ENCODE results near the gene MDC1.

Gene MDC1

DNA sequence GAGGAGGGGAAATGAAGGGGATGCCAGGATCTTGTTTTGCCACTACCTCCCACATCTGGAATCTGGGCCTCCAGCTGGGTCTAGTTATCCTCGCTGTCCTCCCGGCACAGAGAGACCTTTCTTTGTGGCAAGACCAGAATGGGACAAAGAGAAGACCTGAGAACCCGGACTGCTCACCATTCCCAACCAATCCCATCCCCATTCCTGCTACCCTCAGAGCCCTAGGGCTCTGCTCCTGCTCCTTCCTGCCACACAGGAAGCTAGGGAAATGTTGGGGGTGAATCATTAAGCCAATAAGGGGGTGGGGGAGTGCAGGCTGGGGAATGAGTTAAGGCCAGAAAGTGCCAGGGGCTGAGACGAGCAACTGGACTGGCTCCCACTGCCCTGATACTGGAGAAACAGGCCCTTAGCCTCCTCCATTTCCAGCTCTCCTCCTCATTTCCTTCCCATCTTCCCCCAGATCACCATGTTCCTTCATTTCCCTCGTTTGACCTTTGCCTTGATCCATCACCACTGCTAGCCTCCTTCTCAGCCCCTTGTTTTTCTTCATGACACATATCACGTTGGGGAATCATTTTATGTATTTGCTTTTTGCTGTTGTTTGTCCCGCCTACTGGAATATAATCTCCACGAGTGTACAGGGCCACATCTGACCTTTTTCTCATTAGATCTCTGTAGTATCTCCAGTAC lies 31.9 kb upstream of the MDC1 start:
- peak; percentile 48 for DNase-seq

- DNase-seq: no peak
These were observed 31.1 kb upstream of the MDC1 start for GRCh38 chr6:30747902-30748769.

DNA sequence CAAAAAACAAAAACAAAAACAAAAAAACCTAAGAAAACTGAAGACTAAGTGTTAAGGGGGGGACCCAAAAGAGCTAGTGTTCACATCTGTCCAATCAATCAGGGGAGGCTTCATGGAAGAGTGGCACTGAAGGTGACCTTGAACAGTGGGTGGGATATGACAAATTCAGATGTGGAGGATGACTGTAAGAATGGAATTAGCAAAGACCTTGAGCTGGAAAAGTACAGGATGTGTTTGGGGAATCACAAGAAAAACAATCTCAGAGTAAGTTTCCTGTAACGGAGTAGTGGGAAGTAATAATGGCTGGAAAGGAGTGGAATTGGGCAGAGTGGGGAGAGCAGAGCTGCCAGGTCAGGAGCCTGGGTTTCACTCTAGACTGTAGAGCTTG lies 30.2 kb upstream of the MDC1 start:
- DNase-seq: no peak

GRCh38 chr6:30744054-30744805 lies 27.1 kb upstream of the MDC1 start, which contains the start of gene IER3:
Gene IER3, minus strand, starts transcription at chr6:30744547. Its CDS starts 29 bp downstream, at chr6:30744518.
- peak; percentile 96 for DNase-seq

DNA sequence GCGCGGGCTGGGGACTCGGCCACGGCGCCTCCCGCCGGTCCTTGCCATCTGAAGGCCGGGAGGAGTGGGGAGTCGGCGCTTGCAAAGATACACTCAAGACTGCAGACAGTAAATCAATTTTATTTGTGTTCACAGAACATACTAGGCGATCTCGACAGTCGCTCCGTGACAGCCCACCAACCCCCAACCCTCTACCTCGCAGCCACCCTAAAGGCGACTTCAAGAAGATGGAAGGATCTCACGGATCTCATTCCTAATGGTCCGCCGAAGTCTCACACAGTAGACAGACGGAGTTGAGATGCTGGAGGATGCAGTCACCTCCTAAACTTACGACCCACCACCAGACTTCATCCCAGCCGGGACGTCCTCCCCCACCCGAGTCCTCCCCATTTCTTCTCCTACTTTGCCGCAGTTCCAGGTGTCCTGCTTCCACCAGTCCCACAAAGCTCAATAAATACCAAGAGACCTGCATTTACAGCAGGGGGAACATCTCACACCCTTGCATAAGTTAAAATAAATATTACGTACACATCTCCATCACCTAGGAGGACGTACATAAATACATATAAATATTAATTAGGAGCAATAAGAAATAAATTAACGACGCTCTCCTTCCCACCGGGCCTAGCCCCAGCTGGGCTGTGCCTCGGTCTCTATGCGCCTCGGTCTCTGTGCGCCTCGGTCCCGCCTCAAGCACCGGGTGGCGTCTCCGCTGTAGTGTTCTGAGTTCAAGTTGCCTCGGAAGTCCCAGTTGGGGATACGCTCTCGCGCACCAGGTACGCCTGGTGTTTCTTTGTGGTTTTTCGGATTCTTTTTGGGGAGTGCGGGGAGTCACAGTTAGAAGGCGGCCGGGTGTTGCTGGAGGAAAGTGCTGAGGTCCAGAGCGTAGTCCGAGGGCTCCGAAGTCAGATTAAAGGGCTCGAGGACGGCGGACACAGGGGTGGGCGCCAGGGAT lies 26.3 kb upstream of the MDC1 start:
- no peak for DNase-seq

GRCh38 chr6:30742316-30743098 lies 25.4 kb upstream of the MDC1 start, which contains the start of gene FLOT1:
Gene FLOT1, minus strand, starts transcription at chr6:30742687. Its CDS starts 498 bp downstream, at chr6:30742189.
- DNase-seq: peak; percentile 97

DNA sequence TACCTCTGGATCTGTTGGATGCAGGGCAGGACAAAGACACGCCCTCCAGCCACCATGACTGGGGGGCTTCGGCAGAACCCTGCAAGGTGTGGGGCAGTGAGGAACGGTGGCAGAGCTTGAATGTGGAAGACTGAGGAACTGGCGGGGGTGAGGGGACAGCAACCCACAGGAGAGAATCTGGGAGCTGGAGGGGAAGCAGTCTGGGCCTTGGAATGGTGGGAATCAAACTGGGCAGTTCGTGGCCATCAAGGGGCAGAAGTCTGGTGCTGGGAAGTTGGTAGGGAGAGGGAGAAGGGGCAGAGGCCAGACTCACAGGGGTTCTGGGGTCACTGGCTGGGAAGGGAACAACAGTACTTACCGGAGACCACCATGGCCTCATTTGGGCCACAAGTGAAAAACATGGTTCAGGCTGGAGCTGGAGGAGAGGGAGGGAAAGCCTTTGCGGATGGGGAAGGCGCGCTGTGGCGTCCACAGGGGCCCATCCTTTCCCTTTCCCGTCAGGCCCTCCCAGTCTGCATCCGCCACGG lies 24.8 kb upstream of the MDC1 start:
- DNase-seq: peak; percentile 79

- no peak for DNase-seq
These were observed 24.1 kb upstream of the MDC1 start for GRCh38 chr6:30741063-30741779.

GRCh38 chr6:30740540-30740870 lies 23.4 kb upstream of the MDC1 start:
- DNase-seq: no peak

DNA sequence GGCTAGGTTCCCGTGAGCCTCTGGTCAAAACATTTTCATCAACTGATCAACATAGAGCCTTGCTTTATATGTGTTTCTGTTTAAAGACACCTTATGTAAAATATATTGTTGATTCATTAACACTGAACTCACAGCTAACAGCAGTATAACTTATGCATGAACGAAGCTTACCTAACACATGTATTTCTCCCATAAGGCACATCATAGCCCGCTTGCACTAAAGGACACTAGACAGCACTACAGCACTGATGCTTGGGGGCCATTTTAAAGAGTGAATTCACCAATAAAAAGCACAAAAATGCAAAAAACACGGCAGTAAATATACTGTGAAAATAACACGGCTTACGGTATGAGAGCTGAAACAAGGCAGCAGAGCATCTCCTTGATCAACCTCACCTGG lies 21.5 kb upstream of the MDC1 start:
- DNase-seq: no peak

GRCh38 chr6:30735668-30736314 lies 18.7 kb upstream of the MDC1 start:
- DNase-seq: no peak

GRCh38 chr6:30732237-30732943 lies 15.3 kb upstream of the MDC1 start:
- DNase-seq: no peak

GRCh38 chr6:30730601-30731435 lies 13.7 kb upstream of the MDC1 start:
- DNase-seq: peak; percentile 57

- peak; percentile 49 for DNase-seq
These were observed 11.0 kb upstream of the MDC1 start for GRCh38 chr6:30727920-30728553.

- no peak for DNase-seq
These were observed 9.7 kb upstream of the MDC1 start for GRCh38 chr6:30726506-30727413.

Measured in fibroblast of skin of abdomen (primary cell).